MM.1S (cell line): ENCODE results near the gene ABCG8.
A peak's percentile ranks its signal among the peaks of the same experiment; 100 is the strongest.

Experiments used
- DNase-seq: peaks from one replicate; pipeline ENCODE4 v3.0.0-alpha.2; 2015
- H2AFZ ChIP-seq: fragments of 300-600 bp; sonication (generic); 2 replicates; pipeline ENCODE4 v1.6.0; 2016; ENCODE audit warnings: antibody characterized with exemption, low read length
- H3F3A ChIP-seq: fragments of 300-600 bp; sonication (generic); 2 replicates; pipeline ENCODE4 v1.6.1; 2016; ENCODE audit warnings: mild to moderate bottlenecking, antibody characterized with exemption, low read length, moderate library complexity, mixed read lengths; ENCODE audit not compliant: insufficient read depth
- H3K27ac ChIP-seq: fragments of 300-600 bp; sonication (generic); 2 replicates; pipeline ENCODE4 v1.5.1; 2016; ENCODE audit warnings: mild to moderate bottlenecking, low read length
- H3K27me3 ChIP-seq: fragments of 300-600 bp; sonication (generic); replicated peaks from 2 replicates; pipeline ENCODE4 v1.6.0; 2016; ENCODE audit warnings: low read length; ENCODE audit not compliant: insufficient read depth
- H3K36me3 ChIP-seq: fragments of 300-600 bp; sonication (generic); replicated peaks from 2 replicates; pipeline ENCODE4 v1.6.1; 2016; ENCODE audit warnings: mild to moderate bottlenecking, low read length, mixed read lengths; ENCODE audit not compliant: insufficient read depth
- H3K4me1 ChIP-seq: fragments of 300-600 bp; sonication (generic); 2 replicates; pipeline ENCODE4 v1.6.1; 2016; ENCODE audit warnings: low read length, mixed read lengths
- H3K4me2 ChIP-seq: fragments of 300-600 bp; sonication (generic); 2 replicates; pipeline ENCODE4 v1.6.0; 2016; ENCODE audit warnings: low read depth, low read length
- H3K4me3 ChIP-seq: fragments of 300-600 bp; sonication (generic); 2 replicates; pipeline ENCODE4 v1.5.1; 2016; ENCODE audit warnings: low read length, mixed read lengths
- H3K79me2 ChIP-seq: fragments of 300-600 bp; sonication (generic); 2 replicates; pipeline ENCODE4 v1.6.1; 2016; ENCODE audit warnings: mixed run types, low read length, mixed read lengths
- H3K9ac ChIP-seq: fragments of 300-600 bp; sonication (generic); 2 replicates; pipeline ENCODE4 v1.6.1; 2016; ENCODE audit warnings: low read length, mixed read lengths
- H3K9me2 ChIP-seq: fragments of 300-600 bp; sonication (generic); replicated peaks from 2 replicates; pipeline ENCODE4 v1.6.1; 2016; ENCODE audit warnings: mild to moderate bottlenecking, low read length, mixed read lengths; ENCODE audit not compliant: insufficient read depth
- H3K9me3 ChIP-seq: fragments of 300-600 bp; sonication (generic); replicated peaks from 2 replicates; pipeline ENCODE4 v1.6.1; 2016; ENCODE audit warnings: mild to moderate bottlenecking, low read length, mixed read lengths; ENCODE audit not compliant: insufficient read depth
- H4K20me1 ChIP-seq: fragments of 300-600 bp; sonication (generic); 2 replicates; pipeline ENCODE4 v1.6.1; 2016; ENCODE audit warnings: mild to moderate bottlenecking, low read length, moderate library complexity, mixed read lengths; ENCODE audit not compliant: insufficient read depth
- CTCF ChIP-seq: fragments of 300-600 bp; sonication (generic); IDR thresholded peaks from 2 replicates; pipeline ENCODE4 v1.5.1; 2016; ENCODE audit warnings: antibody characterized with exemption, low read length, mixed read lengths
- EZH2 ChIP-seq: fragments of 300-600 bp; sonication (generic); optimal IDR thresholded peaks from 2 replicates; pipeline ENCODE3; 2017; ENCODE audit warnings: low read depth, mild to moderate bottlenecking, antibody characterized with exemption, low read length, mixed read lengths
- EZH2phosphoT487 ChIP-seq: fragments of 300-600 bp; sonication (generic); IDR thresholded peaks from 2 replicates; pipeline ENCODE4 v1.6.1; 2018; ENCODE audit warnings: antibody characterized with exemption, low read length

Gene ABCG8

GRCh38 chr2:43845181-43845580 is 6.4 kb downstream of the ABCG8 start:
- H3K27me3 ChIP-seq = no peaks in the 10 kb centered on the region
- no peak overlapping the region for H3K9ac ChIP-seq

GRCh38 chr2:43846140-43846793 is 7.5 kb downstream of the ABCG8 start:
- Histone ChIP-seq H3K4me3 (no peak overlapping the region), H4K20me1 (no peaks in the 10 kb centered on the region), H3K4me2 (no peak overlapping the region), H3K36me3 (no peaks in the 10 kb centered on the region), H3F3A (no peaks in the 10 kb centered on the region), H3K9me2 (no peaks in the 10 kb centered on the region), H3K9me3 (no peaks in the 10 kb centered on the region), H3K9ac (no peak overlapping the region), H3K27me3 (no peaks in the 10 kb centered on the region), H3K4me1 (no peaks in the 10 kb centered on the region), H3K79me2 (no peaks in the 10 kb centered on the region), H3K27ac (no peak overlapping the region), H2AFZ (no peak overlapping the region)
- TF ChIP-seq CTCF (no peak), EZH2phosphoT487 (no peak), EZH2 (no peak)
- no peak for DNase-seq

More at GRCh38 chr2:43845181-43845580, 6.4 kb downstream of the ABCG8 start:
- H2AFZ ChIP-seq = no peak overlapping the region
- H3K4me1 ChIP-seq = no peaks in the 10 kb centered on the region
- H4K20me1 ChIP-seq = no peaks in the 10 kb centered on the region
- no peaks in the 10 kb centered on the region for H3K9me2 ChIP-seq
- H3K36me3 ChIP-seq = no peaks in the 10 kb centered on the region
- no peaks in the 10 kb centered on the region for H3F3A ChIP-seq
- TF ChIP-seq EZH2phosphoT487 = no peak
- TF ChIP-seq CTCF = no peak
- TF ChIP-seq EZH2 = no peak
- no peaks in the 10 kb centered on the region for H3K9me3 ChIP-seq
- no peaks in the 10 kb centered on the region for H3K79me2 ChIP-seq
- no peak overlapping the region for H3K27ac ChIP-seq
- H3K4me3 ChIP-seq = no peak overlapping the region
- no peak overlapping the region for H3K4me2 ChIP-seq
- no peak for DNase-seq

DNA sequence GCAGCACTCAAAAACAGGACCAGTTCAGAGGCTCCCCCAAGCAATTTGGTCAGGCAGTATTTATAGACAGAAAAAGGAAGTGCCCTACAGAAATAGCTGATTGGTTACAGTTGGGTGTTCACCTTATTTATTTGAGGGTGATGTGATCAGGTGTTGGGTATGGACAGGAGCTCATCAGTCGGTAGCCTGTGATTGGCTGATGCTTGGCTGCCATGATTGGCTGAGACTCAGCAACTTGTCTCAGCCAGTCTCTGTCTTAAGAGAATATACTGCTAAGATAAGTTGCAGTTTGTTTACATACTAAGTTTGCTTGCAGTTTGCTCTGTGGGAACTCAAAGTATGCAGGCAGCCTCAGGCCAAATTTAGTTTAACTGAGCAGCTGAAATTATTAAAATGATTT is 9.4 kb downstream of the ABCG8 start:
- no peaks in the 10 kb centered on the region for H3K36me3 ChIP-seq
- H3K4me1 ChIP-seq = no peaks in the 10 kb centered on the region
- no peaks in the 10 kb centered on the region for H3F3A ChIP-seq
- no peak overlapping the region for H2AFZ ChIP-seq
- H3K4me3 ChIP-seq = no peak overlapping the region
- H3K27ac ChIP-seq = no peak overlapping the region
- no peaks in the 10 kb centered on the region for H3K27me3 ChIP-seq
- H3K9me3 ChIP-seq = no peaks in the 10 kb centered on the region
- no peak overlapping the region for H3K4me2 ChIP-seq
- TF ChIP-seq EZH2phosphoT487 = no peak
- TF ChIP-seq EZH2 = no peak
- TF ChIP-seq CTCF = no peak
- DNase-seq = peak; percentile 19
- H4K20me1 ChIP-seq = no peaks in the 10 kb centered on the region
- H3K9ac ChIP-seq = no peak overlapping the region
- no peaks in the 10 kb centered on the region for H3K9me2 ChIP-seq
- no peaks in the 10 kb centered on the region for H3K79me2 ChIP-seq
